ENCODE data around the gene GALK2.

The GALK2 gene

GRCh38 chr15:49370782-49371181 lies 200.7 kb downstream of the GALK2 start:
- ChIA-PET CTCF (no interaction called here), POLR2A (no interaction called here)
- Histone ChIP-seq H3K4me3 (ENCODE audit: low read depth, low read length) (no peak overlapping the region), H3K4me1 (ENCODE audit: control insufficient read depth, insufficient read depth, low read length) (no peaks in the 10 kb centered on the region), H3K36me3 (ENCODE audit: control insufficient read depth in 2 of 2, insufficient read depth in 1 of 2, low read length in 2 of 2) (no peaks in the 10 kb centered on the region), H3K27ac (ENCODE audit: extremely low read depth, low read depth, low read length) (no peak overlapping the region), H3K9me3 (ENCODE audit: control insufficient read depth, insufficient read depth, low read depth, low read length) (no peaks in the 10 kb centered on the region)
- TF ChIP-seq, protein P1, sequence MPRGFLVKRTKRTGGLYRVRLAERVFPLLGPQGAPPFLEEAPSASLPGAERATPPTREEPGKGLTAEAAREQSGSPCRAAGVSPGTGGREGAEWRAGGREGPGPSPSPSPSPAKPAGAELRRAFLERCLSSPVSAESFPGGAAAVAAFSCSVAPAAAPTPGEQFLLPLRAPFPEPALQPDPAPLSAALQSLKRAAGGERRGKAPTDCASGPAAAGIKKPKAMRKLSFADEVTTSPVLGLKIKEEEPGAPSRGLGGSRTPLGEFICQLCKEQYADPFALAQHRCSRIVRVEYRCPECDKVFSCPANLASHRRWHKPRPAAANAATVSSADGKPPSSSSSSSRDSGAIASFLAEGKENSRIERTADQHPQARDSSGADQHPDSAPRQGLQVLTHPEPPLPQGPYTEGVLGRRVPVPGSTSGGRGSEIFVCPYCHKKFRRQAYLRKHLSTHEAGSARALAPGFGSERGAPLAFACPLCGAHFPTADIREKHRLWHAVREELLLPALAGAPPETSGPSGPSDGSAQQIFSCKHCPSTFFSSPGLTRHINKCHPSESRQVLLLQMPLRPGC (tag by site-specific recombination; IDR thresholded peaks at IDR 0.05): no peak
- TF ChIP-seq ZNF558 (tag by site-specific recombination; IDR thresholded peaks at IDR 0.05) (no peak), ZNF544 (tag by site-specific recombination; IDR thresholded peaks at IDR 0.05) (no peak), ZNF549 (tag by site-specific recombination; IDR thresholded peaks at IDR 0.05) (no peak), ZBTB20 (tag by site-specific recombination; IDR thresholded peaks at IDR 0.05) (no peak), ZNF639 (tag by site-specific recombination; IDR thresholded peaks at IDR 0.05) (no peak)
- TF ChIP-seq, protein P2, sequence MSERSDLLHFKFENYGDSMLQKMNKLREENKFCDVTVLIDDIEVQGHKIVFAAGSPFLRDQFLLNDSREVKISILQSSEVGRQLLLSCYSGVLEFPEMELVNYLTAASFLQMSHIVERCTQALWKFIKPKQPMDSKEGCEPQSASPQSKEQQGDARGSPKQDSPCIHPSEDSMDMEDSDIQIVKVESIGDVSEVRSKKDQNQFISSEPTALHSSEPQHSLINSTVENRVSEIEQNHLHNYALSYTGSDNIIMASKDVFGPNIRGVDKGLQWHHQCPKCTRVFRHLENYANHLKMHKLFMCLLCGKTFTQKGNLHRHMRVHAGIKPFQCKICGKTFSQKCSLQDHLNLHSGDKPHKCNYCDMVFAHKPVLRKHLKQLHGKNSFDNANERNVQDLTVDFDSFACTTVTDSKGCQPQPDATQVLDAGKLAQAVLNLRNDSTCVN (tag by site-specific recombination; optimal IDR thresholded peaks at IDR 0.05): no peak

DNA sequence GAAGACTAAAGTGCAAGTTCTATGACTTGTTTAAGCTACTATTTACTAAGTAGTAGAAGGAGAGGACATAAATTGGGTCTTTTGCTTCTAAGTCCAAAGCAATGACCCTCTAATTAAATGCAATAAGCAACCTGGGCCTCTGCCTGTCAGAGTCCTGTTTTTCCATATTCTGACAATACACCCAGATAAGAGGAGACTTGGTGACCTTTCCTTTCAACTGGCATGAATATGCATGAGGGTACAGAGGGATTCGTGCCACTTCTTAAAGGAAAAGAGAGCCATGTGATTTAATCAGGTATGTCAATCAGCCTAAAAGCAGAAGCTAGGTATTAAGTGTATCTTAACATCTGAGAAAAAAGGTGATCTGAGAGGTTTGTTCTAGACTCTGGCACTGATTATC lies 202.3 kb downstream of the GALK2 start:
- no peaks in the 10 kb centered on the region for H3K4me1 ChIP-seq (ENCODE audit: control insufficient read depth, insufficient read depth, low read length)
- no peaks in the 10 kb centered on the region for H3K9me3 ChIP-seq (ENCODE audit: control insufficient read depth, insufficient read depth, low read depth, low read length)
- H3K4me3 ChIP-seq (ENCODE audit: low read depth, low read length): no peak overlapping the region
- CTCF ChIA-PET: no interaction called here
- H3K27ac ChIP-seq (ENCODE audit: extremely low read depth, low read depth, low read length): no peak overlapping the region
- POLR2A ChIA-PET: no interaction called here
- TF ChIP-seq HOXA7 (CRISPR knock-in tag; IDR thresholded peaks at IDR 0.05; ENCODE audit: borderline replicate concordance): no peak
- TF ChIP-seq ZEB2 (tag by site-specific recombination; IDR thresholded peaks at IDR 0.05): no peak
- TF ChIP-seq IKZF3 (tag by site-specific recombination; IDR thresholded peaks at IDR 0.05): no peak
- TF ChIP-seq ZNF280D (tag by site-specific recombination; IDR thresholded peaks at IDR 0.05): no peak
- TF ChIP-seq ZNF280C (tag by site-specific recombination; IDR thresholded peaks at IDR 0.05): no peak
- TF ChIP-seq, protein P3, sequence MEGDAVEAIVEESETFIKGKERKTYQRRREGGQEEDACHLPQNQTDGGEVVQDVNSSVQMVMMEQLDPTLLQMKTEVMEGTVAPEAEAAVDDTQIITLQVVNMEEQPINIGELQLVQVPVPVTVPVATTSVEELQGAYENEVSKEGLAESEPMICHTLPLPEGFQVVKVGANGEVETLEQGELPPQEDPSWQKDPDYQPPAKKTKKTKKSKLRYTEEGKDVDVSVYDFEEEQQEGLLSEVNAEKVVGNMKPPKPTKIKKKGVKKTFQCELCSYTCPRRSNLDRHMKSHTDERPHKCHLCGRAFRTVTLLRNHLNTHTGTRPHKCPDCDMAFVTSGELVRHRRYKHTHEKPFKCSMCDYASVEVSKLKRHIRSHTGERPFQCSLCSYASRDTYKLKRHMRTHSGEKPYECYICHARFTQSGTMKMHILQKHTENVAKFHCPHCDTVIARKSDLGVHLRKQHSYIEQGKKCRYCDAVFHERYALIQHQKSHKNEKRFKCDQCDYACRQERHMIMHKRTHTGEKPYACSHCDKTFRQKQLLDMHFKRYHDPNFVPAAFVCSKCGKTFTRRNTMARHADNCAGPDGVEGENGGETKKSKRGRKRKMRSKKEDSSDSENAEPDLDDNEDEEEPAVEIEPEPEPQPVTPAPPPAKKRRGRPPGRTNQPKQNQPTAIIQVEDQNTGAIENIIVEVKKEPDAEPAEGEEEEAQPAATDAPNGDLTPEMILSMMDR (tag by site-specific recombination; IDR thresholded peaks at IDR 0.05): no peak
- no peak for TF ChIP-seq MYNN (tag by site-specific recombination; IDR thresholded peaks at IDR 0.05; ENCODE audit: borderline replicate concordance)
- TF ChIP-seq ZNF529 (tag by site-specific recombination; IDR thresholded peaks at IDR 0.05; ENCODE audit: insufficient replicate concordance): no peak
- no peak for TF ChIP-seq ZBTB20 (tag by site-specific recombination; IDR thresholded peaks at IDR 0.05)
- TF ChIP-seq ZNF514 (tag by site-specific recombination; IDR thresholded peaks at IDR 0.05): no peak
- no peak for TF ChIP-seq ZNF169 (tag by site-specific recombination; IDR thresholded peaks at IDR 0.05)
- TF ChIP-seq, protein P1 (tag by site-specific recombination; IDR thresholded peaks at IDR 0.05): no peak
- no peaks in the 10 kb centered on the region for H3K36me3 ChIP-seq (ENCODE audit: control insufficient read depth in 2 of 2, insufficient read depth in 1 of 2, low read length in 2 of 2)

All from HEK293 (cell line).